Measurements from ENCODE around the gene EEF1A2.

EEF1A2 gene

GRCh38 chr20:63494420-63495166 lies 4.3 kb downstream of the EEF1A2 start:
- Histone ChIP-seq H3K36me3 (ENCODE audit: insufficient read depth, low read length) (no peaks in the 10 kb centered on the region), H3K9me3 (replicated peaks; ENCODE audit: low read length) (no peaks in the 10 kb centered on the region), H3K4me3 (ENCODE audit: low read length) (no peak overlapping the region), H3K27me3 (ENCODE audit: control insufficient read depth, insufficient read depth, low read length) (peaks cover 29% of the 10 kb centered on the region), H3K4me1 (ENCODE audit: control insufficient read depth, insufficient read depth, low read length) (peaks cover 7% of the 10 kb centered on the region), H3K4me2 (ENCODE audit: low read length) (no peak overlapping the region), H3K9ac (ENCODE audit: low read depth, low read length) (no peak overlapping the region)

- Histone ChIP-seq H3K9me3 (replicated peaks; ENCODE audit: low read length) (no peaks in the 10 kb centered on the region), H3K4me2 (ENCODE audit: low read length) (no peak overlapping the region), H3K4me1 (ENCODE audit: control insufficient read depth, insufficient read depth, low read length) (peaks cover 7% of the 10 kb centered on the region), H3K9ac (ENCODE audit: low read depth, low read length) (no peak overlapping the region), H3K4me3 (ENCODE audit: low read length) (no peak overlapping the region), H3K36me3 (ENCODE audit: insufficient read depth, low read length) (no peaks in the 10 kb centered on the region), H3K27me3 (ENCODE audit: control insufficient read depth, insufficient read depth, low read length) (peaks cover 29% of the 10 kb centered on the region)
These were observed 4.8 kb downstream of the EEF1A2 start for GRCh38 chr20:63494084-63494419.

GRCh38 chr20:63493563-63494020 lies 5.3 kb downstream of the EEF1A2 start:
- no peaks in the 10 kb centered on the region for H3K9me3 ChIP-seq (replicated peaks; ENCODE audit: low read length)
- no peak overlapping the region for H3K4me3 ChIP-seq (ENCODE audit: low read length)
- peaks cover 7% of the 10 kb centered on the region for H3K4me1 ChIP-seq (ENCODE audit: control insufficient read depth, insufficient read depth, low read length)
- no peak overlapping the region for H3K9ac ChIP-seq (ENCODE audit: low read depth, low read length)
- peaks cover 34% of the 10 kb centered on the region for H3K27me3 ChIP-seq (ENCODE audit: control insufficient read depth, insufficient read depth, low read length)
- no peaks in the 10 kb centered on the region for H3K36me3 ChIP-seq (ENCODE audit: insufficient read depth, low read length)
- H3K4me2 ChIP-seq (ENCODE audit: low read length), result no peak overlapping the region

GRCh38 chr20:63492982-63493381 lies 5.9 kb downstream of the EEF1A2 start:
- H3K4me1 ChIP-seq (ENCODE audit: control insufficient read depth, insufficient read depth, low read length), result peaks cover 3% of the 10 kb centered on the region
- H3K36me3 ChIP-seq (ENCODE audit: insufficient read depth, low read length), result no peaks in the 10 kb centered on the region
- no peak overlapping the region for H3K4me3 ChIP-seq (ENCODE audit: low read length)
- H3K27me3 ChIP-seq (ENCODE audit: control insufficient read depth, insufficient read depth, low read length), result peaks cover 32% of the 10 kb centered on the region
- no peak overlapping the region for H3K4me2 ChIP-seq (ENCODE audit: low read length)
- H3K9me3 ChIP-seq (replicated peaks; ENCODE audit: low read length), result no peaks in the 10 kb centered on the region
- no peak overlapping the region for H3K9ac ChIP-seq (ENCODE audit: low read depth, low read length)

GRCh38 chr20:63492518-63492917 lies 6.4 kb downstream of the EEF1A2 start:
- no peaks in the 10 kb centered on the region for H3K36me3 ChIP-seq (ENCODE audit: insufficient read depth, low read length)
- H3K4me1 ChIP-seq (ENCODE audit: control insufficient read depth, insufficient read depth, low read length), result no peaks in the 10 kb centered on the region
- no peak overlapping the region for H3K4me3 ChIP-seq (ENCODE audit: low read length)
- H3K27me3 ChIP-seq (ENCODE audit: control insufficient read depth, insufficient read depth, low read length), result peaks cover 30% of the 10 kb centered on the region
- no peak overlapping the region for H3K4me2 ChIP-seq (ENCODE audit: low read length)
- H3K9ac ChIP-seq (ENCODE audit: low read depth, low read length), result no peak overlapping the region
- H3K9me3 ChIP-seq (replicated peaks; ENCODE audit: low read length), result no peaks in the 10 kb centered on the region

- H3K4me1 ChIP-seq (ENCODE audit: control insufficient read depth, insufficient read depth, low read length), result no peaks in the 10 kb centered on the region
- H3K4me3 ChIP-seq (ENCODE audit: low read length), result no peak overlapping the region
- H3K9ac ChIP-seq (ENCODE audit: low read depth, low read length), result no peak overlapping the region
- no peak overlapping the region for H3K4me2 ChIP-seq (ENCODE audit: low read length)
- no peaks in the 10 kb centered on the region for H3K9me3 ChIP-seq (replicated peaks; ENCODE audit: low read length)
- no peaks in the 10 kb centered on the region for H3K36me3 ChIP-seq (ENCODE audit: insufficient read depth, low read length)
- H3K27me3 ChIP-seq (ENCODE audit: control insufficient read depth, insufficient read depth, low read length), result peaks cover 28% of the 10 kb centered on the region
These were observed 7.2 kb downstream of the EEF1A2 start for GRCh38 chr20:63491635-63492230.

- no peak overlapping the region for H3K9ac ChIP-seq (ENCODE audit: low read depth, low read length)
- no peaks in the 10 kb centered on the region for H3K36me3 ChIP-seq (ENCODE audit: insufficient read depth, low read length)
- H3K27me3 ChIP-seq (ENCODE audit: control insufficient read depth, insufficient read depth, low read length), result peaks cover 30% of the 10 kb centered on the region
- no peak overlapping the region for H3K4me2 ChIP-seq (ENCODE audit: low read length)
- no peaks in the 10 kb centered on the region for H3K4me1 ChIP-seq (ENCODE audit: control insufficient read depth, insufficient read depth, low read length)
- H3K9me3 ChIP-seq (replicated peaks; ENCODE audit: low read length), result no peaks in the 10 kb centered on the region
- H3K4me3 ChIP-seq (ENCODE audit: low read length), result no peak overlapping the region
These were observed 7.8 kb downstream of the EEF1A2 start for GRCh38 chr20:63491078-63491477.

- H3K27me3 ChIP-seq (ENCODE audit: control insufficient read depth, insufficient read depth, low read length), result peaks cover 36% of the 10 kb centered on the region
- no peak overlapping the region for H3K4me2 ChIP-seq (ENCODE audit: low read length)
- no peaks in the 10 kb centered on the region for H3K9me3 ChIP-seq (replicated peaks; ENCODE audit: low read length)
- no peak overlapping the region for H3K9ac ChIP-seq (ENCODE audit: low read depth, low read length)
- no peaks in the 10 kb centered on the region for H3K4me1 ChIP-seq (ENCODE audit: control insufficient read depth, insufficient read depth, low read length)
- no peaks in the 10 kb centered on the region for H3K36me3 ChIP-seq (ENCODE audit: insufficient read depth, low read length)
- no peak overlapping the region for H3K4me3 ChIP-seq (ENCODE audit: low read length)
These were observed 8.5 kb downstream of the EEF1A2 start for GRCh38 chr20:63490416-63490815.

- H3K4me3 ChIP-seq (ENCODE audit: low read length), result no peak overlapping the region
- H3K4me2 ChIP-seq (ENCODE audit: low read length), result no peak overlapping the region
- H3K36me3 ChIP-seq (ENCODE audit: insufficient read depth, low read length), result no peaks in the 10 kb centered on the region
- peaks cover 42% of the 10 kb centered on the region for H3K27me3 ChIP-seq (ENCODE audit: control insufficient read depth, insufficient read depth, low read length)
- H3K9ac ChIP-seq (ENCODE audit: low read depth, low read length), result no peak overlapping the region
- no peaks in the 10 kb centered on the region for H3K4me1 ChIP-seq (ENCODE audit: control insufficient read depth, insufficient read depth, low read length)
- H3K9me3 ChIP-seq (replicated peaks; ENCODE audit: low read length), result no peaks in the 10 kb centered on the region
These were observed 10.3 kb downstream of the EEF1A2 start for GRCh38 chr20:63488315-63489251.

- Histone ChIP-seq H3K4me2 (ENCODE audit: low read length) (no peak overlapping the region), H3K27me3 (ENCODE audit: control insufficient read depth, insufficient read depth, low read length) (peaks cover 48% of the 10 kb centered on the region), H3K36me3 (ENCODE audit: insufficient read depth, low read length) (no peaks in the 10 kb centered on the region), H3K4me3 (ENCODE audit: low read length) (no peak overlapping the region), H3K9me3 (replicated peaks; ENCODE audit: low read length) (no peaks in the 10 kb centered on the region), H3K9ac (ENCODE audit: low read depth, low read length) (no peak overlapping the region), H3K4me1 (ENCODE audit: control insufficient read depth, insufficient read depth, low read length) (no peaks in the 10 kb centered on the region)
These were observed 11.1 kb downstream of the EEF1A2 start for GRCh38 chr20:63487781-63488241.

GRCh38 chr20:63487116-63487764 lies 11.6 kb downstream of the EEF1A2 start:
- H3K27me3 ChIP-seq (ENCODE audit: control insufficient read depth, insufficient read depth, low read length), result peaks cover 54% of the 10 kb centered on the region
- no peak overlapping the region for H3K9ac ChIP-seq (ENCODE audit: low read depth, low read length)
- no peak overlapping the region for H3K4me2 ChIP-seq (ENCODE audit: low read length)
- no peaks in the 10 kb centered on the region for H3K36me3 ChIP-seq (ENCODE audit: insufficient read depth, low read length)
- H3K4me1 ChIP-seq (ENCODE audit: control insufficient read depth, insufficient read depth, low read length), result no peaks in the 10 kb centered on the region
- H3K9me3 ChIP-seq (replicated peaks; ENCODE audit: low read length), result no peaks in the 10 kb centered on the region
- H3K4me3 ChIP-seq (ENCODE audit: low read length), result no peak overlapping the region
